Lower leg skin (tissue), 3 donors: Measurements from ENCODE around the gene SH3D19.

Experiments
- CTCF ChIP-seq, 3 donors: fragments of 450-650 bp; IDR thresholded peaks; one replicate each; pipeline ENCODE4 v1.5.1; 2016; ENCODE audit warnings: antibody characterized with exemption in 3 of 3, mild to moderate bottlenecking in 3 of 3, moderate library complexity in 2 of 3
- POLR2A ChIP-seq, 2 donors: fragments of 450-650 bp; IDR thresholded peaks; one replicate each; pipeline ENCODE4 v1.6.1; 2016 to 2017; ENCODE audit warnings: antibody characterized with exemption in 2 of 2, mild to moderate bottlenecking in 1 of 2, moderate library complexity in 1 of 2

- TF ChIP-seq CTCF (IDR thresholded peaks at IDR 0.05) (no peak), POLR2A (IDR thresholded peaks at IDR 0.05) (no peak)
Observed at GRCh38 chr4:151260526-151260925, 64.9 kb downstream of the SH3D19 start.
